RPMI7951 (cell line): ENCODE results near the gene CARHSP1. TPM values are rescaled to one million over a fixed set of nuclear protein-coding genes. Genes with fewer than 3 reads are reported as not detected.
"Not testable (repeated sequence)": the region's sequence is repeated elsewhere in the genome, so short reads cannot be mapped to it uniquely, and the experiment has no call there.

Experiments used
- DNase-seq: peaks from one replicate; pipeline ENCODE4 v3.0.0-alpha.2; 2012; ENCODE audit warnings: low read depth
- total RNA-seq: library from RNA; depleted of rRNA; stranded (reverse); fragments of >200 nt; shearing (Covaris generic); gene quantifications from 2 replicates; pipeline ENCODE4 v1.2.3, GENCODE V29; 2014; rRNA removed

The CARHSP1 gene
- total RNA-seq = 156 and 166 TPM in 2 replicates

DNA sequence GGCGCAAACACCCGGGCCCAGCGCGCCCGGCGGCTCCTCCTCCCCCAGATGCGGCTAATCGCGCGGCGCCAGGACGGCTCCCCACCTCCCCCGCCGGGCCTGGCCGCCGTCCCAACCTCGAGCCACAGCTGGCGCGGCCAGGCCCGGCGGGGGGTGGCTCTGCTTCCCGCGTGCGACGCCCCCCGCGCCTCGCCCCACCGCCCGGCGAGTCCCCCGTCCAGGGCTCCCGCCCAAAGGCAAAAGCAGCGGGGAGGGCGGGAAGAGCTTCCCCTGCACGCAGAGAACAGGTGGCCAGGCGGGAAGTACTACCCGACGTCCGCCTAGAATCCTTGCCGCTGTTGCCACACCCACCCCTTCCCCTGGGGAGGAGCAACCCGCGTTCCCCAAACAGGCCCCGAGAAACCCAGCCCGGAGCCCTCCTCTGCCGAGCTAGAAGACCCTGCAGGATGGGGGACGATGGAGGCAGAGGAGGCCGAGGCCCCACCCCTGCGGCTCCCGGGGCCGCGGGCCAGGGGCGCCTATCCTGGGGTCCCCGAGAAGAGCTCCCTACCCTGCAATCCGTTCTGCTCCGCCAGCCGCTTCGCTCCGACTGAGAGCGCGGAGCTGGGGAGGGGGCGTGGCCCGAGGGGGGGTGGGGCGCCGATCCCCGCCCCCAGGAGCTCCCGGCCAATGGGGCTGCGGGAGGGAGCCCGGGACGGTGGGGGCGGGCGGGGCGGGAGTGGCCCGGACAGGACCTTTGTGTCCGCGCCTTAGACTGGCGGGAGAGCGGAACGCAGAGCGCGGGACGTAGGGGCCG lies at the start of gene CARHSP1:
TSS of gene CARHSP1 (minus strand) at position 591 of the 796 bp plus-strand sequence. CDS start 9,678 bp downstream, outside the sequence.
- peak; percentile 90 for DNase-seq

DNA sequence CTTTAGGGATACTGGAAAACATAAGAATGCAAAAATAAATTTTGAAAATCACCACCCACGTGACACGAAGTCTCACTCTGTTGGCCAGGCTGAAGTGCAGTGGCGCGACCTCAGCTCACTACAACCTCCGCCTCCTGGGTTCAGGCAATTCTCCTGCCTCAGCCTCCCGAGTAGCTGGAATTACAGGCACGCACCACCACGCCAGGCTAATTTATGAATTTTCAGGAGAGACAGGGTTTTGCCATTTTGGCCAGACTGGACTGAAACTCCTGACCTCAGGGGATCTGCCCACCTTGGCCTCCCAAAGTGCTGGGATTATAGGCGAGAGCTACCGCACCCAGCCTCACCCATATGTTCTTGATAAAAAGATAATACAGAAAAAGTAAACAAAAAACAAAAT lies 48.5 kb upstream of the CARHSP1 start:
- not testable (repeated sequence) for DNase-seq

DNA sequence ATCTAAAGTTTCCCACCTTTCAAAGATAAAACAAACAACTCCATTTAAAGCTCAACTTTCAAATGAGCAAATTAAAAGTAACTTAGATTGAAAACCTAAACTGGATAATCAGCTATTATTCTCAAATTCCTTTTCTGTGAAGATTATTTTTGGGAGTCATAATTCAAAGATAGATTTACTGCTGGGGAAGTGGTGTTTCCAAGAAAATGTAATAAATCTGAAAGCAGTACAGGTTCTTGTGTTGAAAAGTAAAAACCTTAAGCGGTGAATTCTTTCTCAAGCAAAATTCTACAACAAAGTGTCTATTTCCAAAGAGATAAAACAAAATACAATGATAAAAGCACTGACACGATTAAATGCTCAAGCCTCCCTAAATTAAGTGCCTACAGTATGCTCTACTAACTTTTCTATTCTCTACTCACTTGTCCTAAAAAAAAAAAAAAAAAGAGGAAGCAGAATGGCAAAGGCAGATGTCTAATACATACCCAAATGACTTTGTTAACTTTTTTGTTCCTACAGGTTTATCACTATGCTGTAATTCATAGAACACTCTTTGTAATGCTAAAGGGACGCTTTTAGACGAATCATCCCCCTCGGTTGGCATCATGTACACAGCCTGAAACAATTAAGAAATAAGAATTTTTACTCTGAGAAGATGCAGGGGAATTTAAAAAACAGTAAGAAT lies 47.9 kb upstream of the CARHSP1 start:
- no peak for DNase-seq

DNA sequence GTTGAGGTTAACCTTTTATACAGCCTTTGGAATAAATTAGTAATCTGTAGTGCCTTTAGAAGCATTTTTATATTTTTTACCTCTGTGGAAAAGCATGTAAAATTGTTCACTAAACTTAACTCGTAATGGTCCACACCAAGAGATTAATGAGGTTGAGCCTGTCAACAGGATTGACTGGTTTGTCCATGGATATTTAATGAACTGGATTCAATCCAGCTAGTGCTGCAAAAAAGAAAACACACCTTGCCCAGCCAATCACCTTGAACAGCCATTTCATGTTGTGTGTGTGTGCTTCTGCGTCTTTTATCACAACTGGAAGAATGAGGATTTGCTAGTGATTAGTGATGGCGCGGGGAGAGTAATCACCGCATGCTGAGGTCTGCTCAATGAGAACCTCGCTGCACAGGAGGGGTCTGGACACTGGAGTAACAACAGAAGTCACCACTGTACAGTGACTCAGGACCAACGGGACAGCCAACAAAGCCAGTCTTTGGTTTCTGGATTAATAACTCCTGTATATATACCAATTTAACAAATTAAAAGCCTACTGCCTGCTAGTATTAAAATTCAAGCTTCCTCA lies 47.0 kb upstream of the CARHSP1 start:
- DNase-seq = no peak

DNA sequence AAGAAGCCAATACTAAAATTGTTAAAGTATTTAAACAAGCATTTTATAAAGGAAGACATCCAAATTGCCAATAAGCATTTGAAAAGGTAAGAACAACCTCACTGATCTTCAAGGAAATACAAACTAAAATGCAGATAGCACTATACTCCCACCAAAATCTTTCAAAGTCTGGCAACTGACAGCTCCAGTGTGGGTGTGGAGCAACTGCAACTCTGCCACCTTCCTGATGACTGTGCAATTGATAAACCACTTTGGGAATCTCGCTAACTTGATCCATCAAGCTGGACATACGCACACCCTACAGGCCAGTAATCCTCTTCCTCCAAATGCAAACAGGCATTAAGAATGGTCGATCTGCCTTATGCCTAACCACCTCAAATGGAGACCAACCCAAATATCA lies 45.3 kb upstream of the CARHSP1 start:
- no peak for DNase-seq

DNA sequence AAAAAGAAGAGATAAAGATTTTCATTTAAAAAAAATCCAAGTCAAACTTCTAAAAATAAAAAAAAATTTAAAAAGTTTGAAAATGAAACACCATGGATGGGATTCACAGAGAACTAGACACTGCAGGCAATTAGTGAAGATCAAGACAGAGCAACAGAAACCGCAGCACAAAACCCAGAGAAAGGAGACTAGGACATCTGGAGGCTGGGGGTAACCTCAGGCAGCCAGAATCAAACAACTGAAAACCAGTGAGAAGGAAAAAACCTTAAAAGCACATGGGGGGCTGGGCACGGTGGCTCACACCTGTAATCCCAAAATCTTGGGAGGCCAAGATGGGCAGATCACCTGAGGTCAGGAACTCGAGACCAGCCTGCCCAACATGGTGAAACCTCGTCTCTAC lies 44.0 kb upstream of the CARHSP1 start:
- DNase-seq = no peak

DNA sequence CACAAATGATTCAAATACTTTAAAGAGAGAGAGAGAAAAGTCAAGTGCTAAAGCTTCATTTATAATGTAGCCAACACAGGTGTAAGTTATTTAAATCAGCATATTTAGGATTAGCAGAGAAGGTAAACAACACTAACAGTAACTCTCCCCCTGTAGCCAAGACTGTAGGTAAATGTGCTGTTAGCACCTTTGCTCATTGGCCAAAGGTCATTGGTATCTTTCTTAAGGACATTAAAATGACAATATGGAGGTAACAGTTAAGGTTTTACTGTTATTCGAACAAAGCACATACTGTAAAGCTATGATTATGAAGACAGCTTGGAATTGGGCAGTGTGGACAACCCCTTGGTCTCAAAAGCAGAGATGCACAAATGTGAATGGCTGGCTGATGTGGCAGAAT lies 42.0 kb upstream of the CARHSP1 start:
- DNase-seq = no peak

DNA sequence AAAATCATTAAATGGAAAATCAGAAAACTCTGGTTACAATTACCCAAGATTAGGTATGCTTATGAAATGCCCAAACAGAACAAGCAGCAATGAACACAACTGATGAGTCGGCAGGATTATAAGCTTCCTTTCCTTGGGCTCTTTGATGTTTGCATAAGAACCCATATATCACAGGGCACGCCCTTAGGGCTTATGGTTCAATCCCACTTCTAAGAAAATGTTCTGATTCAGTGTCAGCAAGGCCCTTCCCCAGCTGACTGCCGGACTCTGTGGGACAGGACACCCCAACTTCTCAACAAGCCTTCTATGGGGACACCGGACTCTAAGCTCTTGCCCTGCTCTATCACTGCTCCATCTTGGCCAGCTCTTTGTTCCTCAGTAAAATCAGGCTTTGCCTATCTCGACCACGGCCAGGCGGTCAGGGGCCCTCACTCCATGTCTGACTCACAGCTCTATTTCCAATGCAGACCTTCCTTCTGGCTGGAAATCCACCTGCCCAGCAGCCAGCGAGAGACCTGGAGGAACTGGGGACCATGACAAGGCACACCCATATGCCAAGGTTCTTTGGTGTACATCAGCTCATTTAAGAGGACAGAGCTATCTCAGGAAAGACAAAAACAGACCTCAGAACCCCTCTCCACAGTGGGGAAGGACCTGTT lies 40.1 kb upstream of the CARHSP1 start:
- peak; percentile 21 for DNase-seq

DNA sequence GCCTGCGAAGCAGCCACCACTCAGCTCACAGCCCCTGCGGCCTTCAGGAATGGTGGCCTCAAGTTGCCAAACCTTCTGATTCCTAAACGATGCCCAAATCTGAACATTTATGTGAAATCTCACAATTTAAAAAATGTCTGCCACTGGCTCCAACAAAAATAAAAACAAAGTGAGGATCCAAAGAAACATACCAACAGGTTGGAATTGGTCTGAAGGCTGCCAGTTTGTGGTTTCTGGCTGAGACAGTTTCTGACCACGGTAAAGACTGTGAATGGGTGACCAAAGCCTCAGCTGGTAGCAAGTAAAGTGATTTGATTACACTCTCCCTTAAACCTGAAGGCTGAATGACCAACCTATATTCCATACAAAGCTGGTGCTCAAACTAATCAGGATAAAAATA lies 38.3 kb upstream of the CARHSP1 start:
- DNase-seq = no peak

DNA sequence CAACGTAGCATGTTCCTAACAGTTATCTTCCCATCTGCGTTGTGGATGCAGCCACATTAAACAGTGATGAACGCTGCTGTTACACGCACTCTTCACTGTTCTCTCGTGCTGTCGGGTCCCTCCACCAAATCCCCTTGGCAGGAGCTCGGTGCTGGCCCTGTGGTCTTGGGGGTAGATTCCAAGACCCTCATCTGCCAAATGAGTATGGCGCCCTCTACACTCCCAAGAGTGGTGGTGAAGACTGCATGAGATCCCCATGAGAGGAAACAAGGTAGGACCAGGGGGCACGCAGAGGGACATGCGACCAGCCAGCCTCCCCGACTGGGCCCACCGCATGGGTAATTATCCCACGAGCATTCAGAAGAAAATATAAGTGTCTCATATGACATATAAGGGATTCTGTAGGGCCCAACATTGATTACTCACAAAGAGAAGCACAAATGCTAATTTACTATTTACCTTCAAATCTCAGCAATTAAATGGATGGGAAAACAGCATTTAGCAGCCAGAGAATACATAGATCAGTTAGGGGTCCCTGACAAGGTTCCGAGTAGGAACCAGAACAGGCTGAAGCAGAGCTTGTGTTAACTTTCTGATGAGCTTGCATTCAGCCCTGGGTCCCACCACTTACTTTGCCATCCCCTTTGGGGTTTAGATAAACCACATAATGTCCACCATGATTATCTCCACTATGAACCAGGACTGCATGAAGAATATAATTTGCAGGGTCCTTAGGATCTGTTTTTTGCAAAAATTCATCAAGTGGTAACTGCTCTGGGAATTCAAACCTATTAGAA lies 37.2 kb upstream of the CARHSP1 start:
- DNase-seq = no peak

DNA sequence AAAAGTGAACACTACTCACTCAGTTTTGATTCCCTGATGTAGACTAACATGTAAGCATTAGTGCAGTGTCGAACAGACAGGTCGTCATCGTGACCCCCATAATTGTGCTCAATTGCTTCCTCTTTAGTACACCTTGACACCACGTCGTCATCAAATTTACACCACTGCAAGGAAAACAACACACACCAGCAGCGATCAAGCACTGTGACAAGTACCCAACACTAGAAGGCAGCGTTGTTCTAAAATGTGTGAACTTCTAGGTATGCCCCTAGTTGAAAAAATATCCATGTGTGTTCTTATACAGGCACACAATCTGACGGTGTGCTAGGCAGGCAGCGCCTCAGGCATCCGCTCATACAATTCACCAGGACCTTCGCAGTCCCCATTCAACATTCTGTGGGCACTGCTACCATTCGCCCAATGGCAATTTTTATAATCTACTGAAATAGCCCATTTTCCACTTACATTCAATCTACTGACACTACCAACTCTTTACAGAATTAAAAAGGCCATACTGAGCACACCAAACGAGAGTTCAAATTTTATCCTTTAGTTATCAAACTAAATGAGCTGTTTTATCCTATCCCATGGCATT lies 36.5 kb upstream of the CARHSP1 start:
- DNase-seq = peak; percentile 34

DNA sequence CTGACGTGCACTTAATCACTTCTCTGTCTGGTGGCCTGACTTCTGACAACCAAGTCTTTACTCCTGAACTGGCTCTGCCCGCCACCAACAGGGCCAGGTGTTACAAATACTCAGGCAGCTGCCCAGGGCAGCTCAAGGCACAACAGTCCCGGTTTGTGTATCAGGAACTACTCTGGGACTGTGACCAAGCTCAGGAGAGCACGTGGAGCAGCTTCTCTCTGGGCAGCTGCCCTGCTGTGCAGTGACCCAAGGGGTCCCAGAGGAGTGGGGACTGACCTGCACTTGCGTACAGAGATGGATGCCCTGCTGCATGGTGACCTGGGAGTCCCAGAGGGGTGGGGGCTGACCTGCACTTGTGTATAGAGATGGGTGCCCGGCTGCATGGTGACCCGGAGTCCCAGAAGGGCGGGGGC lies 35.2 kb upstream of the CARHSP1 start:
- DNase-seq = no peak

DNA sequence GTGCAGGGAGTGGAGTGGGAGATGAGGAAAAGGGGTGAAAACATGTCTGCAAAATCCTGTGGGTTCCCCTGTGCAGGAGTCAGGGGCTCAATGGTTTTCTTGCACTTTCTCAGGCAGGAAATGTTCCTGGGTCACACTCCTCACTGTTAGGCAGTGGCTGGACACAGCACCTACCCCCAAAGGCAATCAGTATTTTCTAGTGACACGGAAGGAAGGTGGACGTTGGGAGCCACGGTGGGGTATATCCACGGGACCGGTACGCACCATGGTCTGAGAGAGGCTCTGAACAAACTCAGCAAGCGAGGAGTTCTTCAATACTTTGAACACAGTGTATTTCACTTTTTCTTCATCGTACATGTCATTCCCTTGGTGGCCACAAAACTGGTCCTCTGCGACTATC lies 34.2 kb upstream of the CARHSP1 start:
- no peak for DNase-seq

DNA sequence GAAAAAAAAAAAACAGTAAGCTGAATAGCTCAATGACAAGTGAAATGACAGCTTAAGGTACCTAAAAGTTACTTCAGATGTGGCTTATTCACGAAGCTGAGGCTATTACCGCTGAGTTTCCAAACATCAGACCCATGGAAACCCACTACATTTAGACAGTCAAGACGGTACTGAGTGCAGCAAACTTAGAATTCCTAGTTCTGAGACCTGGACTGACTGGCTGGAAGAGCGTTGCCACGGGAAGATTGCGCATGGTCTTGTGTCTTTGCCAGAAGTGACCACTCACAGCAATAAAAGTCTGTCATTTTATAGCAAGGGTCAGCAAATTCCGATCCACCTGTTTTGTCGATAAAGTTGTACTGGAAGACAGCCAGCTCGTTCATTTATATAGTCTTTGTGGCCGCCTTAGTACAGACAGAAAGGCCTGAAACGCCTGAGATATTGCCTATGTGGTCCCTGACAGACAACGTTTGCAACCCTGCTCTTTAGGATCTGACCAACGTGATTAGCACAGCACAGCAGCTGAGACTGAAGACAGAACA lies 32.6 kb upstream of the CARHSP1 start:
- no peak for DNase-seq

DNA sequence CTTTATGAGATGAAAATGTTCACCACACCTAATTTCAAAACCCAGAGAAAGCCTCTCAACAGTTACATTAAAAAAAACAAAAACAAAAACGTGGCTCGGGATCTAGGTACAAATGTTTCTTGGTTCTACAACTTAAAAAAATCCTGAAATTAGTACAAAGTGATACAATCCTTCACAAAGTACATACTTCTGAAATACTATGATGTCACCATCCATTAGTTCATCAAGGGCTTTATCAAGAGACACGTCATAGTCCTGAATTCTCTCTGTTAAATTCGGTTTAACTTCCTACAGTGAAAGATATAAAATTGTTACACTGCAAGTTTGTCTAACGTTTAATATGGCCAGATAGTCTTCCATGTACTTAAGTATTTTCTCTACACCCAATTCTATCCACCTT lies 31.5 kb upstream of the CARHSP1 start:
- no peak for DNase-seq

DNA sequence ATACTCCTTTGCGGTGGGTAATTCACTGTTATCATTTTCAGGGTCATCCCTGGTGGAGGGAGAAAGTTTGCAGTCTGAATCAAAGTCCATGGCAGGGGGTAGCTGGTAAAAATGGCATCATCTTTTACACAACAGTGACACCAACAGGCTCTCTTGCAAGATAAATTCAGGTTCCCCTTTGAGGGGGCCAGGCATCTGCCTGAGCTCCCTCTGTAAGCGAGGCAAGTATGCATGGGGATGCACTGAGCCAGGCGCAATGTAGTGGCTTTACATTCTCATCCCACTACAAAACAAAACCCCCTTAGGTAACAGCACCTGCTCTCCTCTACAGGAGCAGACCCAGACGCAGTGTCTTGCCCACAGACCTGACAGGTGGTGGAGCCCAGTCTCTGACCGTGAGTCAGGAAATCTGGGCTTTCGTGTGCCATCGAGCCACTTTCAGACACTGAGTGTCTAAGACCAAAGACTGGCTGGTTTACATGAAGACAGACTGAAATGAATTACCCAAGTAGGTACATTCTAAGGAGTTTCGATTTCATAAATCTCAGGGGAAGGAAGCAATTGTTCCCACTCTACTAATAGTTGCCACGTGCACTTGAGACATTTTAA lies 31.0 kb upstream of the CARHSP1 start:
- DNase-seq = no peak

DNA sequence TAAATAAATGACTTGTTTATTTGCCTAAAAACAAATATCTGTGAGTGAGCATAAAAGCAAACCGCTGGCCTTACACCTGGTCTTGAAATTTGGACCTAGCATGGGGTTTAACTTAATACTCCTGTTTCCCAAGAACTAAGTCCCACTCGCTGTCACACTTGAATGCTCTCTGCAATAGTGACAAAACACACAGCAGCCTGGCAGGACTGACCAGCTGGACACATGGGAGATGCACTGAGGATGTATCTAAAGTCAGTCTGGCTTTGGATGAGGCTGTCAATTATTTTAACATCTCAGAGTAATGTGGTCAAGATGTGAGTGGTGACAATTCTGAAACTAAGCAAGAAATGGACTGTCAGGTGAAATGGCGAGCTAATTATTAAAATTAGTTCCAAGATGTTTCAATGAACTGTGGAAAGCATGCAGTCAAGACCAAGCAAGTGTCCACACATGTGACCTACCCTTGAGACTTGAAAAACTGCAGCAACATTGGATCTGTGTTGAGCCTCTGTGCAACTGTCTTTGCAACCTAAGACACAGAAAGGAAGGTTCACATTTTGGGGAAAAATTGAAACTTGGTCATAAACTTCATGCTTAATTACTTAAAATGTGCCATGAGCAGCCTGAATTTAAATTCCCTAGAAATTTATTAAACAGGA lies 30.0 kb upstream of the CARHSP1 start:
- DNase-seq = no peak

DNA sequence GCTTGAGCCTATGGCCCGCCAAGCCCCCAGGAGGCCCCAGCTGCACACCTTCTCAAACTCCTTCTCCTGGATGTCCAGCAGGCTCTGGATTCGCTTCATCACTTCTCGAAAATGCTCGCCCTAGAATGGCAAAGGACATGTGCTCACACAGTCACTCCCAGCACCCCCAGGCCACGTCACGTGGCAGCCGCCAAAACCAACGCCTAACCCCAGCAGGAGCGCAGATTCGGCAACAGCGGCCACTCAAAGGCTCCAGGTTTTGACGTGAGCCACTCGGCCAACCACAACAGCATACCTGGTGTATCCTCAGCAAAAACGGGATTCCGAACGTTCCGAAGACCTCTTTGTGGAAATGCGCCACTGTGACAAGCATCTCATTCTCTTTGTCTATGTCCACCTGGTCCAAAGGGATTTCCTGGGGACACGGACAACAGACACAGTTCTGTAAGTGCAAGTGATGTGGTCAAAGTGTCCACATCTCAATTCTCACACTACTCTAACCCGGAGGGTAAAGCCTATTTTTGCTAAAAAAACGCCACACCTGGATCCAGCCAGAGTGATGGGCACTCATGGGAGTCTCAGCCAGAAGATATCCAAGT lies 26.0 kb upstream of the CARHSP1 start:
- no peak for DNase-seq

DNA sequence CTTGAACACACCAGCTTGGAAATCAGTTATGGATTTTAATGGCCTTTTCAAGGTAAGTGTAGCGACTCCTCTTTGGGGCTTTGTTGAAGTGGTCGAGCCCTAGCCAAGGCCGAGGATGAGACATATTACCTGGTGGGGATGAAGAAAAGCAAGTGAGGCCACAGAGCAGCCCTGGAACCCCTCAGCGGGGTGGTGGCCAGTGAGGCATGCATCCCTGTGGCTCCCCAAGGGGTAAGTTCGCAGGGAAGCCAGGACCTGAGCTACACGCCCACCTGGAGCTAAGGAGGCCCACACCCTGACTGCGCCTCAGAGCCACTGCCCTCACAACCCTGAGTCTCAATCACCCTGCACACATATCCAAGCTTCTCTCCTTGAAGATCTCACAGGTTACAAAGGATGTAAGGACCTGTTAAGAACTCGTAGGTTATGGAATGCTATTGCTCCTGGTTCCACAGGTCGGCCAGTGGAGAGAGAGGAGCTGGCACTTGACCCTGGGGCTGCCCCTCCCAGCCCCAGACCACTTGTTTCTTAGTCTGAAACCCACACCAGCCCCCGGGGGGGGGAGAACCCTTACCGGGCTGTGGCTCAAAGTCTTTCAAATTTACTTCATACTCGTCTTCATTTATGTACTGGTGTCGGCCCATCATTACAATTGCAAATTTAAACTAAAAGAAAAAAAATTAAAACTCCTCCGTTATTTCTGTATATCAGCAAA lies 25.3 kb upstream of the CARHSP1 start:
- DNase-seq = no peak
